ENCODE data around the gene PRKG1.

PRKG1 gene

GRCh38 chr10:52314822-52315552, 1240.7 kb downstream of the PRKG1 start:
- no peak for DNase-seq (ENCODE audit: low read depth in 2 of 2)

GRCh38 chr10:52316001-52316400, 1241.7 kb downstream of the PRKG1 start:
- no peak for DNase-seq (ENCODE audit: low read depth in 2 of 2)

GRCh38 chr10:52316500-52316899, 1242.2 kb downstream of the PRKG1 start:
- DNase-seq (ENCODE audit: low read depth in 2 of 2) = no peak

- no peak for DNase-seq (ENCODE audit: low read depth in 2 of 2)
Observed at GRCh38 chr10:52318136-52318701, 1243.9 kb downstream of the PRKG1 start.

GRCh38 chr10:52318822-52319464, 1244.7 kb downstream of the PRKG1 start:
- no peak for DNase-seq (ENCODE audit: low read depth in 2 of 2)

- DNase-seq (ENCODE audit: low read depth in 2 of 2) = no peak
Observed at GRCh38 chr10:52319926-52320325, 1245.6 kb downstream of the PRKG1 start.

GRCh38 chr10:52322323-52322722, 1248.0 kb downstream of the PRKG1 start:
- no peak for DNase-seq (ENCODE audit: low read depth in 2 of 2)

GRCh38 chr10:52322936-52323335, 1248.6 kb downstream of the PRKG1 start:
- no peak for DNase-seq (ENCODE audit: low read depth in 2 of 2)

GRCh38 chr10:52326382-52326781, 1252.1 kb downstream of the PRKG1 start:
- no peak for DNase-seq (ENCODE audit: low read depth in 2 of 2)

GRCh38 chr10:52331638-52332364, 1257.5 kb downstream of the PRKG1 start:
- no peak for DNase-seq (ENCODE audit: low read depth in 2 of 2)

- no peak for DNase-seq (ENCODE audit: low read depth in 2 of 2)
Observed at GRCh38 chr10:52332815-52333214, 1258.5 kb downstream of the PRKG1 start.

GRCh38 chr10:52334595-52334994, 1260.3 kb downstream of the PRKG1 start:
- no peak for DNase-seq (ENCODE audit: low read depth in 2 of 2)

- DNase-seq (ENCODE audit: low read depth in 2 of 2) = no peak
Observed at GRCh38 chr10:52335665-52336064, 1261.4 kb downstream of the PRKG1 start.

GRCh38 chr10:52337225-52337624, 1262.9 kb downstream of the PRKG1 start:
- DNase-seq (ENCODE audit: low read depth in 2 of 2) = no peak

- no peak for DNase-seq (ENCODE audit: low read depth in 2 of 2)
Observed at GRCh38 chr10:52343439-52343838, 1269.2 kb downstream of the PRKG1 start.

- no peak for DNase-seq (ENCODE audit: low read depth in 2 of 2)
Observed at GRCh38 chr10:52346394-52347326, 1272.4 kb downstream of the PRKG1 start.

GRCh38 chr10:52347327-52347667, 1273.0 kb downstream of the PRKG1 start:
- no peak for DNase-seq (ENCODE audit: low read depth in 2 of 2)
